Right atrium auricular region (tissue), 2 donors: ENCODE results near the gene ARHGEF10L. TPM values are rescaled to one million over a fixed set of nuclear protein-coding genes. Genes with fewer than 3 reads are reported as not detected.

ENCODE experiments used
- DNase-seq: peaks from one replicate; pipeline ENCODE4 v3.0.0-alpha.2; 2019; ENCODE audit warnings: low spot score
- H3K27ac ChIP-seq, 2 donors: fragments of 200-600 bp; sonication (generic); 1 replicate in 1 of 2; 2 replicates in 1 of 2; pipeline ENCODE4 v1.5.1; 2016 to 2019
- H3K27me3 ChIP-seq, 2 donors: fragments of 200-600 bp; sonication (generic); one replicate each; pipeline versions ENCODE4 v1.5.1 to v1.6.0; 2017 to 2019
- H3K36me3 ChIP-seq: fragments of 200-600 bp; sonication (generic); one replicate; pipeline ENCODE4 v1.5.1; 2016
- H3K4me1 ChIP-seq, 2 donors: fragments of 200-600 bp; sonication (generic); one replicate each; pipeline versions ENCODE4 v1.5.1 to v1.6.0; 2017 to 2019
- H3K4me3 ChIP-seq, 2 donors: fragments of 200-600 bp; sonication (generic); 1 replicate in 1 of 2; 2 replicates in 1 of 2; pipeline ENCODE4 v1.5.1; 2017 to 2019; ENCODE audit warnings: mild to moderate bottlenecking in 1 of 2, moderate library complexity in 1 of 2
- H3K9me3 ChIP-seq, 2 donors: fragments of 200-600 bp; sonication (generic); one replicate each; pipeline ENCODE4 v1.5.1; 2019
- total RNA-seq, 2 donors: library from RNA; depleted of rRNA; stranded (reverse); fragments of >200 nt; gene quantifications; one replicate each; pipeline ENCODE4 v1.1.0, GENCODE V29; 2016
- TF ChIP-seq, protein P1 (sequence below), 2 donors: fragments of 200-600 bp; sonication (generic); IDR thresholded peaks; one replicate each; pipeline ENCODE4 v1.5.1; 2019; ENCODE audit warnings: antibody characterized with exemption in 2 of 2

The ARHGEF10L gene
- total RNA-seq, 2 donors from 2014 or later, result 49.3 to 52.2 TPM

GRCh38 chr1:17675744-17676143 is 136.2 kb downstream of the ARHGEF10L start:
- Histone ChIP-seq H3K4me3 (no peak overlapping the region), H3K9me3 (no peaks in the 10 kb centered on the region), H3K27ac (no peak overlapping the region), H3K36me3 (peaks cover 28% of the 10 kb centered on the region), H3K4me1 (peaks cover 0 to 28% of the 10 kb centered on the region in 2 donors), H3K27me3 (no peaks in the 10 kb centered on the region)
- TF ChIP-seq, protein P1, sequence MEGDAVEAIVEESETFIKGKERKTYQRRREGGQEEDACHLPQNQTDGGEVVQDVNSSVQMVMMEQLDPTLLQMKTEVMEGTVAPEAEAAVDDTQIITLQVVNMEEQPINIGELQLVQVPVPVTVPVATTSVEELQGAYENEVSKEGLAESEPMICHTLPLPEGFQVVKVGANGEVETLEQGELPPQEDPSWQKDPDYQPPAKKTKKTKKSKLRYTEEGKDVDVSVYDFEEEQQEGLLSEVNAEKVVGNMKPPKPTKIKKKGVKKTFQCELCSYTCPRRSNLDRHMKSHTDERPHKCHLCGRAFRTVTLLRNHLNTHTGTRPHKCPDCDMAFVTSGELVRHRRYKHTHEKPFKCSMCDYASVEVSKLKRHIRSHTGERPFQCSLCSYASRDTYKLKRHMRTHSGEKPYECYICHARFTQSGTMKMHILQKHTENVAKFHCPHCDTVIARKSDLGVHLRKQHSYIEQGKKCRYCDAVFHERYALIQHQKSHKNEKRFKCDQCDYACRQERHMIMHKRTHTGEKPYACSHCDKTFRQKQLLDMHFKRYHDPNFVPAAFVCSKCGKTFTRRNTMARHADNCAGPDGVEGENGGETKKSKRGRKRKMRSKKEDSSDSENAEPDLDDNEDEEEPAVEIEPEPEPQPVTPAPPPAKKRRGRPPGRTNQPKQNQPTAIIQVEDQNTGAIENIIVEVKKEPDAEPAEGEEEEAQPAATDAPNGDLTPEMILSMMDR (IDR thresholded peaks at IDR 0.05), result no peak
- DNase-seq, result no peak

- DNase-seq, result no peak
- Histone ChIP-seq H3K9me3 (no peaks in the 10 kb centered on the region), H3K4me1 (peaks cover 0 to 28% of the 10 kb centered on the region in 2 donors), H3K36me3 (peaks cover 27% of the 10 kb centered on the region), H3K4me3 (no peak overlapping the region), H3K27me3 (no peaks in the 10 kb centered on the region), H3K27ac (no peak overlapping the region)
- TF ChIP-seq, protein P1 (IDR thresholded peaks at IDR 0.05), result no peak
These were observed 137.0 kb downstream of the ARHGEF10L start for GRCh38 chr1:17676387-17677060.

DNA sequence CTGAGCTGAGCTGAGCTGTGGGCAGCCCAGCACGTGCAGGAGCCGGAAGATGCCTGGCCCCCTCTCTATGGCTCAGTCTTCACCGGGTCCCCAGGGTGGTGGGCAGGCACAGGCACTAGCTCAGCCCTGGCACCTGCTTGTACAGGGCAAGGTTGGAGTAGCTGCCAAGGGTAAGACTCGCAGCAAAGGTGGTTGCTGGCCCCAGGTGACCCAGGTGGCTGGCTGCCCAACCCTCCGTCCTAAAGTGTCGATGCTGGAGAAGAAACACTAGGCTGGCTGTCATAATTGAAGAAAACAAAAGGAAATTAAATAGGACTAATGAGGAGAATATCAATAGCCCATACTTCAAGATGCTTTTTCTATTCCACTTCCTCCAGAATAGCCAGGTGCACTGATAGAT is 138.5 kb downstream of the ARHGEF10L start:
- no peaks in the 10 kb centered on the region for H3K27me3 ChIP-seq
- TF ChIP-seq, protein P1 (IDR thresholded peaks at IDR 0.05), result no peak
- H3K27ac ChIP-seq, result no peak overlapping the region
- no peak for DNase-seq
- H3K9me3 ChIP-seq, result no peaks in the 10 kb centered on the region
- peaks cover 27% of the 10 kb centered on the region for H3K36me3 ChIP-seq
- no peak overlapping the region for H3K4me3 ChIP-seq
- H3K4me1 ChIP-seq, result peaks cover 0 to 26% of the 10 kb centered on the region in 2 donors

GRCh38 chr1:17679856-17680255 is 140.4 kb downstream of the ARHGEF10L start:
- Histone ChIP-seq H3K36me3 (peaks cover 32% of the 10 kb centered on the region), H3K4me3 (no peak overlapping the region), H3K27ac (no peak overlapping the region), H3K4me1 (peaks cover 0 to 16% of the 10 kb centered on the region in 2 donors), H3K9me3 (no peaks in the 10 kb centered on the region), H3K27me3 (no peaks in the 10 kb centered on the region)
- TF ChIP-seq, protein P1 (IDR thresholded peaks at IDR 0.05), result no peak
- DNase-seq, result no peak

DNA sequence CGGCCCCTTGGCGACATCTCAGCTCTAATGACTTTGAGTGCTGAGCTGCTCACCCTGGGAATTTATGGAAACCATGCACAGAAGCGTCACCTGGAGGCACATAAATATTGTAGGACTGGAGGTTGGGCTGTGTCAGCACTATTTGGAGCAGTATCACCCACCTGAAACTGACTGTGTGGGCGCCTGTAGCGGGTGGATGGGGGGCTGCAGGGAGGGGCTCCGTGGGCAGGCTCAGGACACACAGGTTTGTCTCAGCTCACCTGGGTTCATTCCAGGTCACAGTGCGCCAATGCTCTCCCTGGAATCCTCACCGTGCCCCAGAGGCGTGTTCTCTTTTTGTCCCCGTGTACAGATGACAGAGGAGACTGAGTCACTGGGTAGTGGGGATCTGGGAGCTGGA is 140.8 kb downstream of the ARHGEF10L start:
- Histone ChIP-seq H3K36me3 (peaks cover 32% of the 10 kb centered on the region), H3K27ac (no peak overlapping the region), H3K9me3 (no peaks in the 10 kb centered on the region), H3K4me3 (no peak overlapping the region), H3K27me3 (no peaks in the 10 kb centered on the region), H3K4me1 (peaks cover 0 to 16% of the 10 kb centered on the region in 2 donors)
- no peak for DNase-seq
- TF ChIP-seq, protein P1 (IDR thresholded peaks at IDR 0.05), result no peak

DNA sequence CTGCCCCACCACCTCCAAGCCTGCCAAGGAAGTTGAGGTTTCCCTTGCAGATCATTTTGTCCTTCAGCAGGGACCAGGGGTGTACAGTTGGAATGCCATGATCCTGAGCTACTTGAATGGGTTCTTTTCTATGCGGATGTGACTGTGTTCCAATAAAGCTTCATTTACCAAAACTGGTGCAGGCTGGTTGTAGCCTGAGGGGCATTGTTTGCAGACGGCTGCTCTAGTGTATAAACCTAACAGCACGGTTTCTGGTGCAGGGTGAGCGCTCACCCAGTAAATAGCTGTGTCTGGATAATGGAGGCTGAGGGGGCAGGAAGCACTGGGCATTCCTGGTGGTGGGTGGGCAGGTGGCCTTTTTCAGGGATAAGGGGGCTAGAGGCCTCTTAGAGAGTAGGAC is 142.9 kb downstream of the ARHGEF10L start:
- H3K36me3 ChIP-seq, result peaks cover 31% of the 10 kb centered on the region
- DNase-seq, result no peak
- H3K4me1 ChIP-seq, result peaks cover 0 to 19% of the 10 kb centered on the region in 2 donors
- H3K27me3 ChIP-seq, result no peaks in the 10 kb centered on the region
- H3K9me3 ChIP-seq, result no peaks in the 10 kb centered on the region
- H3K27ac ChIP-seq, result no peak overlapping the region
- TF ChIP-seq, protein P1 (IDR thresholded peaks at IDR 0.05), result no peak
- no peak overlapping the region for H3K4me3 ChIP-seq
